ENCODE data around the gene XIRP1. TPM values are rescaled to one million over a fixed set of nuclear protein-coding genes. Genes with fewer than 3 reads are reported as not detected.

Gene XIRP1
- total RNA-seq, 2 donors from 2014 or later, result not detected

- no peak overlapping the region for H3K4me3 Mint-ChIP-seq
- Histone ChIP-seq H3K27ac (ENCODE audit: low read depth, low read length) (no peak overlapping the region), H3K9ac (ENCODE audit: extremely low read depth, low read length, poor library complexity, severe bottlenecking) (no peak overlapping the region), H3K36me3 (ENCODE audit: control insufficient read depth, insufficient read depth, low read length) (no peaks in the 10 kb centered on the region), H3K4me3 (ENCODE audit: low read length) (no peak overlapping the region), H3K4me1 (ENCODE audit: control insufficient read depth, insufficient read depth, low read length) (no peaks in the 10 kb centered on the region), H3K27me3 (ENCODE audit: control insufficient read depth, insufficient read depth, low read length, poor library complexity, severe bottlenecking) (no peaks in the 10 kb centered on the region), H3K9me3 (ENCODE audit: control insufficient read depth, low read length) (no peaks in the 10 kb centered on the region)
- no peak for TF ChIP-seq CTCF (conservative IDR thresholded peaks at IDR 0.05)
- H3K27ac Mint-ChIP-seq, result no peak overlapping the region
- no peaks in the 10 kb centered on the region for H3K9me3 Mint-ChIP-seq
- no peaks in the 10 kb centered on the region for H3K36me3 Mint-ChIP-seq (ENCODE audit: low read depth)
- no peak for DNase-seq
- WGBS, 2 experiments (ENCODE audit: insufficient coverage in 1 of 2, insufficient read length in 1 of 2), result 84% methylated on average over 7 of the region's 7 CpGs; no CpG with 5 or more reads in 1 of the 2 experiments
- no peaks in the 10 kb centered on the region for H3K27me3 Mint-ChIP-seq (ENCODE audit: insufficient read depth)
- peaks cover 8% of the 10 kb centered on the region for H3K4me1 Mint-ChIP-seq
These were observed 58.1 kb downstream of the XIRP1 start for GRCh38 chr3:39134305-39134704.

- Histone ChIP-seq H3K9ac (ENCODE audit: extremely low read depth, low read length, poor library complexity, severe bottlenecking) (no peak overlapping the region), H3K36me3 (ENCODE audit: control insufficient read depth, insufficient read depth, low read length) (no peaks in the 10 kb centered on the region), H3K27me3 (ENCODE audit: control insufficient read depth, insufficient read depth, low read length, poor library complexity, severe bottlenecking) (no peaks in the 10 kb centered on the region), H3K4me3 (ENCODE audit: low read length) (no peak overlapping the region), H3K9me3 (ENCODE audit: control insufficient read depth, low read length) (no peaks in the 10 kb centered on the region), H3K27ac (ENCODE audit: low read depth, low read length) (no peak overlapping the region), H3K4me1 (ENCODE audit: control insufficient read depth, insufficient read depth, low read length) (no peaks in the 10 kb centered on the region)
- 76 to 77% methylated on average over 6 of the region's 6 CpGs for WGBS, 2 experiments (ENCODE audit: insufficient coverage in 1 of 2, insufficient read length in 1 of 2)
- H3K4me3 Mint-ChIP-seq, result no peak overlapping the region
- H3K27ac Mint-ChIP-seq, result no peak overlapping the region
- H3K4me1 Mint-ChIP-seq, result peaks cover 8% of the 10 kb centered on the region
- no peak for DNase-seq
- no peaks in the 10 kb centered on the region for H3K36me3 Mint-ChIP-seq (ENCODE audit: low read depth)
- TF ChIP-seq CTCF (conservative IDR thresholded peaks at IDR 0.05), result no peak
- no peaks in the 10 kb centered on the region for H3K27me3 Mint-ChIP-seq (ENCODE audit: insufficient read depth)
- H3K9me3 Mint-ChIP-seq, result no peaks in the 10 kb centered on the region
These were observed 58.6 kb downstream of the XIRP1 start for GRCh38 chr3:39133822-39134221.

Small RNA genes within 50 kb of the gene (microRNA-seq; reads per million reads assigned to microRNA genes)
- gene MIR6822 (ENCODE audit: borderline microRNAs expressed), result not detected

Other genes with a start within 250 kb of the XIRP1 start
- under 1 TPM; 0.40 to 0.81 TPM for gene SCN11A, start 140.7 kb downstream of the XIRP1 start, total RNA-seq
- gene WDR48, start 140.6 kb downstream of the XIRP1 start, total RNA-seq, result 10 to 100 TPM; 57.5 to 60.4 TPM
- gene GORASP1, start 85.0 kb downstream of the XIRP1 start, total RNA-seq, result 10 to 100 TPM; 47.4 to 48.9 TPM
- 1 to 10 TPM; 5.7 to 5.8 TPM for gene TTC21A, start 84.9 kb downstream of the XIRP1 start, total RNA-seq
- 10 to 100 TPM in 1 of 2 donors, 1 to 10 TPM in 1; 9.2 to 11.1 TPM for gene CSRNP1, start 39.0 kb downstream of the XIRP1 start, total RNA-seq
- not detected for gene CX3CR1, start 87.4 kb upstream of the XIRP1 start, total RNA-seq
- gene CCR8, start 137.1 kb upstream of the XIRP1 start, total RNA-seq, result under 1 TPM in 1 of 2 donors, not detected in 1; 0.22 TPM
- 10 to 100 TPM; 33.4 to 37.7 TPM for gene SLC25A38, start 190.8 kb upstream of the XIRP1 start, total RNA-seq
- gene RPSA, start 214.1 kb upstream of the XIRP1 start, total RNA-seq, result 1,000 to 10,000 TPM; 1,584 to 1,777 TPM

Measured in endodermal cell (in vitro differentiated cells).